HepG2 (cell line): ENCODE results near the gene CHMP1A. TPM values are rescaled to one million over a fixed set of nuclear protein-coding genes. Genes with fewer than 3 reads are reported as not detected.

Experiments
- CBX1 ChIP-seq: IDR thresholded peaks from one replicate; pipeline ENCODE4 v1.6.1; 2016; ENCODE audit warnings: antibody characterized with exemption, low read depth
- CTCF ChIP-seq: sonication (generic); formaldehyde crosslinking; IDR thresholded peaks from 2 replicates; pipeline ENCODE4 v1.5.0; 2020; ENCODE audit warnings: mild to moderate bottlenecking, missing genetic modification reagents, moderate library complexity
- EED ChIP-seq: sonication (generic); formaldehyde crosslinking; IDR thresholded peaks from 2 replicates; pipeline ENCODE4 v1.5.0; 2020; ENCODE audit warnings: mild to moderate bottlenecking, missing genetic modification reagents
- GABPB1 ChIP-seq: IDR thresholded peaks from 2 replicates; pipeline ENCODE4 v1.6.1; 2016; ENCODE audit warnings: mild to moderate bottlenecking, missing genetic modification reagents, moderate library complexity, missing compliant biosample characterization
- HIC2 ChIP-seq: sonication (generic); formaldehyde crosslinking; IDR thresholded peaks from 2 replicates; pipeline ENCODE4 v1.9.0; 2022; ENCODE audit warnings: low read depth, missing genetic modification reagents
- HNRNPUL1 ChIP-seq: fragments of 200-400 bp; formaldehyde crosslinking; IDR thresholded peaks from 2 replicates; pipeline ENCODE4 v1.6.1; 2017; ENCODE audit warnings: low read depth, mild to moderate bottlenecking, low read length, moderate library complexity
- HOXA7 ChIP-seq: sonication (generic); formaldehyde crosslinking; IDR thresholded peaks from 2 replicates; pipeline ENCODE4 v1.8.1; 2022; ENCODE audit warnings: mild to moderate bottlenecking, missing genetic modification reagents, moderate library complexity
- IRF1 ChIP-seq: sonication (generic); formaldehyde crosslinking; IDR thresholded peaks from 2 replicates; pipeline ENCODE4 v1.4.0; 2020; ENCODE audit warnings: low read depth, mild to moderate bottlenecking, missing genetic modification reagents
- KLF13 ChIP-seq: sonication (generic); formaldehyde crosslinking; IDR thresholded peaks from 2 replicates; pipeline ENCODE4 v1.4.0; 2020; ENCODE audit warnings: mild to moderate bottlenecking, missing genetic modification reagents
- KLF9 ChIP-seq: IDR thresholded peaks from 2 replicates; pipeline ENCODE4 v1.6.1; 2016; ENCODE audit warnings: low read depth
- PHB2 ChIP-seq: fragments of 450-650 bp; IDR thresholded peaks from 2 replicates; pipeline ENCODE4 v1.6.1; 2018; ENCODE audit not compliant: partially characterized antibody
- PLSCR1 ChIP-seq: sonication (generic); formaldehyde crosslinking; IDR thresholded peaks from 2 replicates; pipeline ENCODE4 v1.5.0; 2020; ENCODE audit warnings: missing genetic modification reagents, mild to moderate bottlenecking, borderline replicate concordance
- REXO4 ChIP-seq: sonication (generic); formaldehyde crosslinking; IDR thresholded peaks from 2 replicates; pipeline ENCODE4 v1.8.0; 2022; ENCODE audit warnings: missing genetic modification reagents, mild to moderate bottlenecking, borderline replicate concordance
- SNAI1 ChIP-seq: sonication (generic); formaldehyde crosslinking; IDR thresholded peaks from 2 replicates; pipeline ENCODE4 v1.5.0; 2020; ENCODE audit warnings: mild to moderate bottlenecking, missing genetic modification reagents, borderline replicate concordance
- SNRNP70 ChIP-seq: fragments of 200-400 bp; formaldehyde crosslinking; IDR thresholded peaks from 2 replicates; pipeline ENCODE4 v1.6.1; 2017; ENCODE audit warnings: mild to moderate bottlenecking, low read depth, low read length, moderate library complexity
- TEAD3 ChIP-seq: optimal IDR thresholded peaks from 2 replicates; pipeline ENCODE3; 2016; ENCODE audit warnings: borderline replicate concordance
- TMF1 ChIP-seq: sonication (generic); formaldehyde crosslinking; IDR thresholded peaks from 2 replicates; pipeline ENCODE4 v1.8.1; 2022; ENCODE audit warnings: low read depth, missing genetic modification reagents
- ZBTB38 ChIP-seq: sonication (generic); formaldehyde crosslinking; IDR thresholded peaks from 2 replicates; pipeline ENCODE4 v1.5.1; 2020; ENCODE audit warnings: mild to moderate bottlenecking, missing genetic modification reagents
- ZMAT3 ChIP-seq: sonication (generic); formaldehyde crosslinking; conservative IDR thresholded peaks from 2 replicates; pipeline ENCODE4 v1.7.0; 2021; ENCODE audit warnings: missing genetic modification reagents
- ZNF274 ChIP-seq: sonication (generic); formaldehyde crosslinking; IDR thresholded peaks from 2 replicates; pipeline ENCODE4 v1.5.1; 2020; ENCODE audit warnings: mild to moderate bottlenecking, missing genetic modification reagents
- ZNF550 ChIP-seq: sonication (generic); formaldehyde crosslinking; IDR thresholded peaks from 2 replicates; pipeline ENCODE4 v1.4.0; 2020; ENCODE audit warnings: mild to moderate bottlenecking, missing genetic modification reagents, borderline replicate concordance
- ZNF576 ChIP-seq: sonication (generic); formaldehyde crosslinking; IDR thresholded peaks from 2 replicates; pipeline ENCODE4 v1.4.0; 2020; ENCODE audit warnings: mild to moderate bottlenecking, missing genetic modification reagents
- ZNF597 ChIP-seq: sonication (generic); formaldehyde crosslinking; IDR thresholded peaks from 2 replicates; pipeline ENCODE4 v1.5.0; 2020; ENCODE audit warnings: missing genetic modification reagents
- ZNF629 ChIP-seq: sonication (generic); formaldehyde crosslinking; conservative IDR thresholded peaks from 2 replicates; pipeline ENCODE4 v1.5.0; 2020; ENCODE audit warnings: missing genetic modification reagents
- ZNF766 ChIP-seq: sonication (generic); formaldehyde crosslinking; IDR thresholded peaks from 2 replicates; pipeline ENCODE4 v1.5.0; 2020; ENCODE audit warnings: missing genetic modification reagents, borderline replicate concordance
- polyA plus RNA-seq, 8 experiments: library from polyadenylated mRNA; depleted of rRNA in 3 of 8; stranded (reverse) in 7 of 8; unstranded in 1 of 8; fragments of >200 nt; fragmentation: Illumina TruSeq in 4 of 8; extraction: Trizol in 4 of 8; gene quantifications; 2 replicates each; pipeline versions ENCODE4 v1.2.1 to v1.2.3, GENCODE V29; 2011 to 2016; ENCODE audit warnings: low read depth in 4 of 8, missing spikeins in 1 of 8, mixed read lengths in 1 of 8; ENCODE audit not compliant: insufficient read depth in 1 of 8
- total RNA-seq, 5 experiments: library from RNA; depleted of rRNA; stranded (reverse); fragments of >200 nt; fragmentation: Illumina TruSeq; extraction: Trizol; gene quantifications; 2 replicates each; pipeline ENCODE4 v1.2.3, GENCODE V29; 2016; ENCODE audit warnings: low read depth in 1 of 5

The CHMP1A gene
- total and polyA plus RNA-seq, 2 of the 13 experiments (the other 11 are each of a cell fraction or from before 2014, with no cell fraction given): 69.4 to 73.3 TPM

- TF ChIP-seq HOXA7 (CRISPR knock-in tag): no peak
- peak; percentile 81 for TF ChIP-seq ZNF629 (CRISPR knock-in tag)
- TF ChIP-seq EED (CRISPR knock-in tag): no peak
- no peak for TF ChIP-seq ZNF597 (CRISPR knock-in tag)
- TF ChIP-seq CTCF: peak; percentile 33
- no peak for TF ChIP-seq IRF1
- TF ChIP-seq PHB2: no peak
- no peak for TF ChIP-seq KLF9
- no peak for TF ChIP-seq ZMAT3 (CRISPR knock-in tag)
- 0 out of 2 replicates have a peak, but pooled peaks have one; percentile 56 for TF ChIP-seq ZNF576 (CRISPR knock-in tag)
- TF ChIP-seq HIC2 (CRISPR knock-in tag): no peak
- no peak for TF ChIP-seq SNRNP70
- TF ChIP-seq ZNF274 (CRISPR knock-in tag): no peak
- no peak for TF ChIP-seq REXO4 (CRISPR knock-in tag)
- TF ChIP-seq HNRNPUL1: no peak
- no peak for TF ChIP-seq PLSCR1 (CRISPR knock-in tag)
- no peak for TF ChIP-seq TMF1
- TF ChIP-seq GABPB1 (CRISPR knock-in tag): no peak
- no peak for TF ChIP-seq ZBTB38 (CRISPR knock-in tag)
- TF ChIP-seq ZNF766 (CRISPR knock-in tag): no peak
- TF ChIP-seq KLF13 (CRISPR knock-in tag): no peak
- TF ChIP-seq SNAI1 (CRISPR knock-in tag): 0 out of 2 replicates have a peak, but pooled peaks have one; percentile 10
- no peak for TF ChIP-seq ZNF550 (CRISPR knock-in tag)
- TF ChIP-seq CBX1: no peak
- peak; percentile 67 for TF ChIP-seq TEAD3 (CRISPR knock-in tag)
Measured at GRCh38 chr16:89656435-89657121, 930 bp downstream of the CHMP1A start (continued).
